CD4-positive, alpha-beta T cell treated with Interleukin-15 for 4 hours (primary cell): ENCODE measurements around the gene OPN4.
A peak's percentile ranks its signal among the peaks of the same experiment; 100 is the strongest.

Experiments used
- DNase-seq: peaks from one replicate; pipeline ENCODE4 v3.0.0-alpha.2; 2020; ENCODE audit warnings: low spot score

Gene OPN4

DNA sequence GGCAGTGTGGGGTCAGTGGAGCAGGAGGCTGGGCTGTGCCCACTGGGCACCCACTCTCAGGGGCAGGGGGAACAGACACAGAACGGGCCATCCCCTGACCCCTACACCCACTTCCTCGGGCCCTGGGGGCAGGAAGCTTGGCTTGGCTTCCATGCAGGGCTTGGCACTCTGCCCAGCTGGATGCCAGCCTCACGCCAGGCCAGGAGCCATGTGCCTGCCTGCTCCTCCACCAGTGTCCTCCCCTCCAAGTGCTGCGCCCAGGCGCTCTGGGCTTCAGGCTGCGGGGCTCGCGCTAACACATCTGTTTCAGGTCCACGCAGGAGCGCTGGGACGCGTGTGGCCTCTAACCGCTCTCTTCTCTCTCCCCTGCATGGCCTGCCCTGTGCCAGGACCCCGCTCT is 26.7 kb downstream of the OPN4 start:
- no peak for DNase-seq

DNA sequence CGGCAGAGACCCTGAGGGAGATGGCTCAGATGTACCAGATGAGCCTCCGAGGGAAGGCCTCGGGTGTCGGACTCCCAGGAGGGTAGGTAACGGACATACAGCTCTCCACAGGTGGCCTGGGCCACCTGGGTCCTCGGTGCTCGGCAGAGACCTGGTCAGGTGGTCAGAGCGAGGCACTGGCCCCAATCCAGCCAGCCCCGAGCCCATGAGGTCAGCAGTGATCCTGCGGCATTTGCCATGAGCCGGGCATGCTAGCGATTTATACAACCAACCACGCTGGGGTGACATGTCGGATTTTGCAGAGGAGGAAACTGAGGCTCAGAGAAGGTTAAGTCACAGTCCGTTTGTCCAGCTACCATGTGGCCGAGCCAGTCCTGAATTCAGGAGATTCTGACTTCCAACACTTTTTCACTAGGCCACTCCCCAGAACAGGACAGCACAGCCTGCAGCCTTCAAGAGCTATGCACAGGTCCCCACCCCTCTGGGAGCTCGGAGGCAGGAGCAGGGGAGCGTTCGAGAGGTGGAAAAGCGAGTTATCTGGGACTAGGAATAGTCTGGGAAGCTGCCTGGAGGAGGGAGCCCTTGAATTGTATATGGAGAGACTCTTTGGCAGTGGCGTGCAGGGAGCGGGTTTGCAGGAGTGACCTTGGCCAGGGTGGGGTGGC is 27.5 kb downstream of the OPN4 start:
- no peak for DNase-seq

DNA sequence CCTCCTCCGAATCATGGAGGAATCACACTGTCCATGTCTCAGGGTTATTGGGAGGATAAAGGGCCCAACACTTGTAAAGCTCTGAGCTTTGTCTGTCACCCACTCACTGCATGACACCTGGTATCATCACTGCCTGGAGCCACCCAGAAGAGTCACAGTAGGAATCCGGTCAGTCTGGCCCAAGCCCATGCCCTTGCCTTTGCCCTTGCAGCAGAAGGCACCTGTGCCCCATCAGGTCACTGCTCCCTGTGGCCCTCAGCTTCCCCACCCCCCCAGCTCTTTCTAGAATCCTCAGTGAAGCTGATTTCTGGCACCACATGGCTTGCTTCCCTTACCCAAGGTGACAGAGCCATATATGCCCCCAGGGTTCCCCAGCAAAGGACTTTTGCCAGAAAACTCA is 28.3 kb downstream of the OPN4 start:
- DNase-seq, result no peak

DNA sequence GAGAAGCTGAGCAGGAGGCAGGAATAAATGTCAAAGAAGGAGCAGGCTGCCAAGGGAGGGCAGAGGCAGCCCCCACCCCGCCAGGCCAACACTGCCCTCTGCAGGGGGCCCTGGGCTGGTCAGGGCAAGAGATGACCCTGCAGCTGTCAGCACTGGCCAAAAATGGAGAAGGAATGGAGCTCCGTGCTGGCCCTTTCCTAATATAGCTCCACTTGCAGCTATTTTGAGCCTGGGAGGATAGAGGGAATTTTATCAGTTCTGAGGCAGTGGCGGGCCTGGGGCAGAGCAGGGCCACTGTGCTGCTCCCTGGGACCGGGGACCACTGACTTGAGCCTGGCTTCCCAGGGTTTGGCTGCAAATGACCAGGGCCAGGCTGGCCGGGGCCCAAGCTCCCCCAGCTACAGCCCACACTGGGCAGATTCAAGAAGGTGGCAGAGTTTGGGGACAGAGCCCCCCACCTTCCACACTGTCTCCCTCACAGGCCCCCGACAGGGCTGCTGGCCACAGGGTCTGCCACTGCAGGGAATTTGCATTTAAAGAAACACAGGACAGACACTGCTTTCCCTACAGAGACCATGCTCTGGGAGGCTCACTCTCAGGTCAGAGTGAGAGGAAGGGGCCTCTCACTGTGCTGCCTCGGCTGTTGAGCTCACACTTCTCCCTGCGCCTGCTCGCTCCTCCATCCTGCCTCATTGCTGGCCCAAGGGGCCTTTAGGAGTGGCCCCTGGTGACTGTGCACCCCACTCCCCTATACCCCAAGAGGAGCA is 30.2 kb downstream of the OPN4 start:
- no peak for DNase-seq

DNA sequence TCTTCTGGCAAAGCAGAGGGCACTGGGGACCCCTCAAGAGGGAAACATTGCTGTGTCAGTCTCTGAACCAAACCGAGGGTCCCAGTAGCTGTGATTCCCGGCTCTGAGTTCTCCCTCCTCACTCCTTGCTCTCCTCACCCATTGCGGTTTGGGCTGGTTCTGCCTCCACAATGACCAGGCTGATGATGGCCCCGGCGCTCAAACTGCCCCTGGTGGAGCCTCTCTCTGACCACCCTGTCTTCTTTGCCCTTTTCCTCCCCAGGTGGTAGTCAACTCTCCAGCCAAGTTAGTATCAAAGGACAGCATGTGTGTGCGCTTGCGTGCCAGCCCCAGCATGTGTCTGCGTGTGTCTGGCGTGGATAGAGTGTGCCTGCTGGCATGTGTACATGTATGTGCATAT is 31.1 kb downstream of the OPN4 start:
- DNase-seq, result no peak

DNA sequence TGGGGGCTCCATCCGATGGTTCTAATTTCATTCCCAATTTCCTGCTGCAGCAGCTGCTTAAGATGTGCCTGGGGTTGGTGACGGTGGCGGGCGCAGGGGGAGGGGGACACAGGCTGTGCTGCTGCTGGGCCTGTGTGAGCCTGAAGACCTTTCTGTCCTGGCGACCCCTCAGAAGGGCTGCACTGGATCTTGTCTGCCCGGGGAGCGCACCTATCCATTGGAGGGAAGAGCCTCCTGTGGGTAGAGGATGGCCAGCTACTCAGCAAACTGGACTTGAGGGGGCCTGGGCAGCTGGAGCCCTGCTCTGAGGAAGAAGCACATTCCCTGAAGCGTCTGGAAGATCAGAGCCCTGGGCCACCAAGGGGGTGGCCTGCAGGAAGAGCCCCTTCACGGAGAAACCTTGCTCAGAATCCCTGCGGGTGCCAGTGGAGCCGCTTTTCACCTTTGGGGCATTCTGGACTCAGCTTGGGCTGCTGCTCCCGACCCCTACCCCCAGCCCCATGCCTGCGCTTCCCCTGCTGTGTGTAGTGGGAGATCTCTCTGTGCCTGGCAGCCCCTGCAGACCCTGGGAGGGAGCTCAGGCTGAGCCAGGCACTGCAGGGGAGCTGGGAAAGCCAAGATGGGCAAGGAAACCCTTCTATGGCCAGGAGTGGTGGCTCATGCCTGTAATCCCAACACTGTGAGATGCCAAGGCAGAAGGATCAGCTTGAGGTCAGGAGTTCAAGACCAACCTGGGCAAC is 31.7 kb downstream of the OPN4 start:
- no peak for DNase-seq

DNA sequence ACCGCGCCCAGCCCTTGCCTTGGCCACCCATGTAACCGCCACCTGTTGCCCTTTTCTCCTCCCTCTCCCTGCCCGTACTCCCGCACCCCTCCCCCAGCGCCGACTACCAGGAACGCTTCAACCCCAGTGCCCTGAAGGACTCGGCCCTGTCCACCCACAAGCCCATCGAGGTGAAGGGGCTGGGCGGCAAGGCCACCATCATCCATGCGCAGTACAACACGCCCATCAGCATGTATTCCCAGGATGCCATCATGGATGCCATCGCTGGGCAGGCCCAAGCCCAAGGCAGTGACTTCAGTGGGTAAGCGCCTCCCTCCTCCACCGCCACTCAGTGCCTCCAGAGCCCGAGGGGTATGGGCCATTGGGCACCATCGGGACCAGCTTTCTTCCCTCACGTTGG is 32.6 kb downstream of the OPN4 start:
- no peak for DNase-seq

DNA sequence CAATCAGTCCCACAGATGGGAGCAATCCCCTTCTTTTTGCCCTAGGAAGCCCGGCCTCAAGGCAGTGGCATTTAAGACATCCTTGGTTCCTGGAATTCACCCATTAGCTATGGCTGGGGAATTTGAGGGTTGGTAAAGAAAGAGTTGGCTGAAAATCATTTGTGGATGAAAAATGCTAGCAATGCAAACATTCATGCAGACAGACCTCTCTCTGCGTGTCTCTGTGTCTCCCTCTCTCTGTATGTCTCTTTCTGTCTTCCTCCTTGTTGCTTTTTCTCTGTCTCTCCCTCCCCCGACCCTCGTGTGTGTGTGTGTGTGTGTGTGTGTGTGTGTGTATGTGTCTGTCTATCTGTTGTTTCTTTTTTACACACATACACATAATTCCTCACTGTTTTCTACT is 33.4 kb downstream of the OPN4 start:
- no peak for DNase-seq

DNA sequence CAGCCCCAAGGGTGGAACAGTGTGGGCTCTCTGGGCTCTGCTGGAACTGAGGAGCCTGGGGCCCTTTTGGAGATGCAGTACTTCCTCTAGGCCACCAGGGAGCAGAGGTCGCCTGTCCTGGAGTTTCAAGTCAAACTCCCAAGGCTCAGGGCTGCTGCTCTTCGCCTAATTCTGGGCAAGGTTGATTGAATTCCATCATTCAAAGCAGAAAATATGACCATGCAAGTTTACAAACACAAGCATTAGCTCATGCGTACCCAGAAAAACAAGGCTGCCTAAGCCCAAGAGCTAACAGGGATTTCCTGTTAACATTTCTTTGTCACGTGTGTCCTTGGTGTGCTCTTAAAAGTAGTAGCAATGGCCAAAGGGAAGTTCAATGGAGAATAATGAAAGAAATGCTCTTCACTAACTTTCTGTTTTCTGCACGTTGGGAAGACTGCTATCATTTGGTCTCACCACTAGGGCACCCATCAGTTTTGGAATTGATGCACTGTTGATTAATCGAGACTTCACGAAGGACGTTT is 34.1 kb downstream of the OPN4 start:
- peak; percentile 57 for DNase-seq

DNA sequence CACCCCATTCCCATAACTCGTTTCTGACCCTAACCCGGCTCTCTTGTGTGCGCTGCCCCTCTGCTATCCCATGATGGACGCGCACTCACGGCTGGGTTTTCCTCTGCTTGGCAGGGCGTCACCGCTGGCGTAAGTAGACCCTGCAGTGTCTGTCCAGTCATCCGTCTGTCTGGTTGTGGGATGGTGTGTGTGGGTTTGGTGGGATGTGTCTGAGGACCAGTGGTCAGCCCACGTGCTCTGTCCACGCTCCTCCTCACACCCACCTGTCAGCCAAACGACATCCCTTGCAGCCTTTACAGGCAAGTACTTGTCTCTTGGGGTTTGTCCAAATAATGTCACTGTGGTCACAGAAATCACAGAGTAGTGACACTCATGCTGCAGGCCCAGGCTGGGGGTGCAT is 34.8 kb downstream of the OPN4 start:
- no peak for DNase-seq

DNA sequence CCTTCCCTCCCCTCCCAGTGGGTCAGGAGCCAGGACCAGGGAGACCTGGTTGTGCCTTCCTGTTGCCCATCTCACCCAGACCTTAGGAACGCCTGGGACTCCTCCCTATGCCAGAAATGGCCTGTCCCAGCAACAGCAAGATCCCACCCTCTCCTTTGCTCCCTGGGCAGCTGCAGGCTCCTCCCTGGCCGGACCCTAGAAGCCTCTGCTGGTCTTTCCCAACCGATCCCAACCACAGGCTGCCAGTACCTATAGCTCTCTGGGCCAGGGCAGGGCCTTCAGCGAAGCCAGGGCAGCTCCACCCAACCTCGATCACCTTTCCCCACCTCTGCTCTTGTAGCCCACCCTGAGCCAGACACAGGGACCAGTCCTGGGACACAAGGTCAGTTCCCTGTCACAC is 35.9 kb downstream of the OPN4 start:
- DNase-seq, result no peak

DNA sequence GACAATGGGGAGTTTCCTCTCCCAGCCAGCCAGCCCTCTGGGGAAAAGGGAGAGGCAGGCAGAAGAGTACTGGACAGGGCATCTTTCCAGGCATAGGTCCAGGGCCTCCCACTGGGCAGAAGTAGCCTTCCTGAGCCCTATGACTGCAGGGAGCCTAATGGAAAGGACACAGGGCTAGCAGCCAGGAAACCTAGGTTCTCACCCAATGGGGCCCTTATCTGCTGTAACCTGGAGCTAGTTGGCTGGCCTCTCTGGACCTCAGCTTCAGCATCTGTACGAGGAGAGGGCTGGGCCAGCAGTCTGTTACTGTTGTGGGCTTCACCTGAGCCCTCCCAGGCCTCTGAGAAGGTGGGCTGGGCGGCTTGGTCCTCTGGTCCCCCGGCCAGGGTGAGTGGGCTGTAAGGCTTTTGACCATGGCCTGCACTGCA is 36.3 kb downstream of the OPN4 start:
- DNase-seq, result no peak

DNA sequence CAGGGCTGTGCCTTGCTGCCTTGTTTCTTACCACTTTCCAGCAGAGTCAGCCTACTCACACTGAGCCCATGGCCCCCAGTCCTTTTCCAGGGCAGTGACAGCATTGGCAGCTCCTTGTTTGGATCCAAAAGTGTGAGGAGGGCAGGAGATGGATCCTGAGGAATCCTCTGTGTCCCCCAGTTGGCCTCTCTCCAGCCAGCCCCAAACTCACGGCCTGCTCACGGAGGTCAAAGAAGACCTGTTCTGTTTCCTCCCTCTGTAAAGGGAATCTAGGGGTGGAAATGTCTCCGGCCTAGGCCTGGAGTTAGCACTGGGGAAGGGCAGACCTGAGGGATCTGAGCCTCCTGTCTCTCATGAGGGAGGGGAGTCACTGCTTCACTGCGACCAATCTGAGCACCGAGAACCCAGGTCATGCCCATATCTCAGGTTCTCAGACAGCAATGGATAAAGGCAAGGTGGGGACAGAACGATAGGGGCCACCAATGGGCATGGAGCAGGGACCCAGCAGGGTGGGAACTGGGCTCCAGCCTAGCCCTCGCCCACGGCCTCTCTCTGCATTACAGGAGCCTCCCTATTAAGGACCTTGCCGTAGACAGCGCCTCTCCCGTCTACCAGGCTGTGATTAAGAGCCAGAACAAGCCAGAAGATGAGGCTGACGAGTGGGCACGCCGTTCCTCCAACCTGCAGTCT is 37.1 kb downstream of the OPN4 start:
- no peak for DNase-seq

DNA sequence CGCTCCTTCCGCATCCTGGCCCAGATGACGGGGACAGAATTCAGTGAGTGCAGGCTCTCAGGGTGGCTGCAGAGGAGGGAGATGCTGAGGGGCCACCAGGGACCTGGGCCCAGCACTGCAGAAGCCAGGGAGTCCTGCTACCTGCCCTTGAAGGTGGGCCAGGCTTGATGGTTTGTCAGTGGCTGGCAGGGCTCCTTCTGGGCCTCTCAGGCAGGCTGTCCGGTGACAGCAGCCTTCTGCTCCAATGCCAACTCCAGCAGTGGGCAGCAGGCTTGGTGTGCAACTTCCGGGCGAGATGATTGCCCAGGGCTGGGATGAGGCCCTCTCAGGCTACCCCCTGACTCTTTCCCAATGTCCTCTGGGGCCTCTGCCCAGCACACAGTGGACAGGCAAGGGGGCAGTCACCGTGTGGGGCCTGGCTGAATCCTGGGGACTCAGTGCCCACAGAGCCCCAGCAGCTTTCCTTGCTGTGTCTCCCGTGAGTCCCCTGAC is 37.7 kb downstream of the OPN4 start:
- no peak for DNase-seq

DNA sequence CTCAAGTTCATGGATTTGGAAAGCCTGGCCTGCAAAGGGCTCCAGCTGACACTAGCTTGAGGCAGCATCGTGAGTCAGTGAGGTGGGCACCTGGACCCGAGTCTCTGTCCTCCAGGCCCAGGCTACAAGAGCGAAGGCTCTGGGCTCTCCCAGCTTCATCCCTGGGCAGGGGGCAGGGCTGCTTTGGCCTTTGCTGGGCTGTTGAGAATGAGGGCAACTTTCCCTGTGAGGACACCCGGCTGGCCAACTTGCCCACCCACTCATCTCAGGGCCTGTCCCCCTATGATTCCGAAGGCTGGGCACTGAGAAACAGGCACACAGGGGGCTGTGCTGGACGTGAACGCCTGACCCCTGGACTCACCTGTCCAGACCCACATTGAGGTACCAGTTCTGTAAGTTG is 38.3 kb downstream of the OPN4 start:
- DNase-seq, result no peak

DNA sequence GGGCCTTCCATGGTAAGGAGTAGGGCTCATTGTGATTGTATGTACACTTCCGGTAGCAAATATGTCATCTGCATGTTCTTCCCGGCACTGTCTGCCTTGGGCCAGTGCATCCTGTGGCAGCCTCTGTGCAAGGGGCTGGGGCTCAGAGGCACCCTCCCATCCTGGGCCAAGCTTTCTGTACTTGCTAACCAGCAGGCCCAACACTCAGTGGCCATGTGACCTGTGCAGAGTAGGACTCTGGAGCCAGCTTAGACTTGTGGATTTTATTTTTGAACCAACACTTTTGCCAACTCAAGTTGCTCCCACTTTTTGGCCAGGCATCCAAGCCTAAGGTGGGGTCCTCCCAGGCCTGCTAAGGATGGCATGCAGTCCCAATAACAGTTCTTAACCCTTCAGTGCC is 38.9 kb downstream of the OPN4 start:
- DNase-seq, result no peak

DNA sequence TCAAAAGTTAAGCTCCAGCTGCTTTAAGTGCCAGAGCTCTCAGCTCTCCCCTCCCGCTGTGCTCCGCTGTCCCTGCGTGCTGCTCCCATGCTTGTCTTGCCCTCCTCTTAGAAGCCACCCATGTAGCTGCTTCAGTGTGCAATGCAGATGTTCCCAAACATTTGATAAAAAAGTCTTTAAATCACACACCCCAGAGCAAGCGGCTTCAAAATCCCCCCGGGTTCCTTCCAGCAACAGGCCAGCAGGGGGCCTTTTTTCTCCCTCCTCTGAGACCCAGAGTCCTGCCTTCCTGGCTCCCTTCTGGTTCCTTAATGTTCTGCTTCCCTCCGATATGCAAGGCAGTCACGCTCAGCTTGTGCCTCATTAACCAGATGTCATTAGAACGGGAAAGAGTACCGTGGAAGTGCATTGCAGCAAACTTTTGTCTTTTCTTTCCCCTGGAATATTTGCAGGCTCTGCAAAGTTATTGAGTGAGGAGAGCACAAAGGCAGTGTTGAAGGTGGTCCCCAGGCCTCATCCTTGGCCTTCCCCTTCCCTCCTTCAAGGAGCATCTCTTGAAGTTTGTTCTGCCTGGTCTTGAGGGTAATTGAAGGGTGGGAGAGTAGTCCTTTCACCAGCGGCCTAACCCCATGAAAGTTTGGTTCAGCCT is 39.5 kb downstream of the OPN4 start:
- DNase-seq, result peak; percentile 18

DNA sequence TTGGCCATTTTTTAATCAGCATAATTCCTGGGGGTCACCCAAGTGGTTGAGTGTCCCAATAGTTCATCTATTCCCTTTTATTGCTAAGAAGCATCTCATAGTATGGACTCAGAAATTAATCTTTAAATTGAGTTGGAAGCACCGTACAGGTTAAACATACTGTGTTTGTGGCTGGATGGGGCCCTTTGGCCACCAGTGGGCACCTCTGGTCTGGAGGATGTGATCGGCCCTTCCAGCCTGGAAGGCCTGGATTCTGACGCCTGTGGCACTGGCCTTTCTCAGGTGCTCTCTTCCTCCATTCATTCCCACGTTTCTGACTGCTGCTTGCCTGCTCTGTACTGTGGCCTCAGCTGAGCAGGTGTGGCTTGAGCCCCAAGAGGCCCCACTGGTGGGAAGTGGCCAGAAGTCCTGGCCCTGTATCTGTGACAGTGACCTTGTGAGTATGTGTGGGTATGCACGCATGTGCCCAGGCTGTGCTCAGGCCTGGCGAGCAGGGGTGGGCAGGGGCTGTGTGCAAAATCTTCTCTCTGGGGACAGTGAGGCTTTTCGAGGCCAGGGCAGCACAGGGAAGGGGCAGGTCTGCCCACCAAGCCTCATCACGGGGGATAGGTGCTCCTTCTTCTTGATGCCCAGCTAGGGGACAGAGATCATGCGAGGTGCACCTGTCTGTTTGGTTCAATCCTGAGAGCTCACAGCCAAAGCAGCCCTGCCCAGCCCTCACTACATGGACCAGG is 44.0 kb downstream of the OPN4 start:
- DNase-seq, result no peak

DNA sequence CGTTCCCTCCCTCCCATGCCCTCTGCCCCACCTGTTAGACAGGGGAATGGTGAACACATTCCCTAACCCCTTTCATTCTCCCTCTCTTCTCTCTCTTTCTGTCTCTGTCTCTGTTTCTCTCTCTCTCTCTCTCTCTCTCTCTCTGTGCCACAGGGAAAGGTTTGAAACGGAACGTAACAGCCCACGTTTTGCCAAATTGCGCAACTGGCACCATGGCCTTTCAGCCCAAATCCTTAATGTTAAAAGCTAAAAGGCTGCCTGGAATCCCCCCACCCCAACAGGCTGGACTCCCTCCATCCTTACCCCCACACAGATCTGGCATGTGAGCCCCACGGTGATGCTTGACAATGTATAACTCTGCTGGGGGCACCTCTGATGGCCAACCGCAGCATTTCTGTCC is 44.8 kb downstream of the OPN4 start:
- DNase-seq, result no peak

DNA sequence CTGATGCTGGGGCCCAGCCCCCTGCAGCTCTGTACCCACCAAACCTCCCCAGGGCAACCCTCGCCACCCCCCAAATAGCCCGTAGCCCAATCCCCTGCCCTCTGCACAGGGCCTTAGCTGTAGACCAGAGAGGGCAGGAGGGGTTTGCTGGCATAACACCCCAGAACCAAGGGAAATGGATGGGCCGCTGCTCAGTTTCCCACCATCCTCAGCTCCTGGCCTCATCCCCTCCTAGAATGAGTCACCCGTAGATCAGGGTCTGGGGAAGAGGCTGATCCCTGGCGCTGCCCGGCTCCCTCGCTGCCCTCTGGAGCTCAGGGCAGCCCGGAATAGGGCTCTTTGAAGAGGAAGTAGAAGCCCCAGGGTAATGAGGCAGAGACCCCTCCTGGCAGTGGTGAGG is 45.2 kb downstream of the OPN4 start:
- no peak for DNase-seq
